Activated T-cell treated with anti-CD3 and anti-CD28 coated beads, Interleukin-2, amount 50 U/mL, for 24 hours (primary cell): ENCODE data around the gene LASP1.

Source experiments
- DNase-seq: peaks from one replicate; pipeline ENCODE4 v3.0.0-alpha.2; 2020
- H3K27ac Mint-ChIP-seq: 2 replicates; pipeline ENCODE4 v1.8.0; 2020; ENCODE audit warnings: mild to moderate bottlenecking, mixed read lengths
- H3K27me3 Mint-ChIP-seq: 2 replicates; pipeline ENCODE4 v1.8.0; 2020; ENCODE audit warnings: mixed read lengths
- H3K36me3 Mint-ChIP-seq: 2 replicates; pipeline ENCODE4 v1.8.0; 2020; ENCODE audit warnings: low read depth, mixed read lengths
- H3K4me1 Mint-ChIP-seq: 2 replicates; pipeline ENCODE4 v1.8.0; 2020; ENCODE audit warnings: low read depth, mixed read lengths
- H3K4me3 Mint-ChIP-seq: 2 replicates; pipeline ENCODE4 v1.8.0; 2020; ENCODE audit warnings: mild to moderate bottlenecking, moderate library complexity, mixed read lengths
- H3K9me3 Mint-ChIP-seq: 2 replicates; pipeline ENCODE4 v1.8.0; 2020; ENCODE audit warnings: mixed read lengths

LASP1 gene

DNA sequence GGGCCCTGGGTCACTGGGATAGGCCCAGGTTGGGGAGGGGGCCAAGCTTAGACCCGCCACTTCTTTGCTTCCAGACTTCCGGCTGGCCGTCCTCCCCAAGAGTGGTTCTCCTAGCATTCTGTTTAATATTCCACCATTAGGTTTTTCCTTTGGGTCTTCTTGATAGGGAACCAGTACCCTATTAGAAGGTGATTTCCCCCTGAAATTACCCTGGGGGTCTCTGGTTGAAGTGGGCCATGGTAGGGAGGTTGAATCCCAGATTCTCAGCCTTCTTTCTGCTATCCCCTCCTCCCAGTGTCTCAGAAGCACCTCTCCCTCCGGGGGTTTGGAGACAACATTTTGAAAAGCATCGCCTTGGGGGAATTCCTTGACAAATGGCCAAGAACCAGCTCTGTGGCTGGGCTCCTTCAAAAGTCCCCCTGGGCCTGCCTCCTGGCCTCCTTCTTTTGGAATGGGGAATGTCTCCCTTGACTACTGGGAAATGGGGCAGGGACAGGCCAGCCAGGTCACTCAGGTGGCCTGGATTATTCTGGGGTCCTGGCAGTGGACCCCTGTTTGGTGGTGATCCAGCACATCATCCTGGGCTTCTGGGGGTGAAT lies 5.7 kb downstream of the LASP1 start:
- peaks cover 67% of the 10 kb centered on the region for H3K36me3 Mint-ChIP-seq
- no peak for DNase-seq
- no peaks in the 10 kb centered on the region for H3K9me3 Mint-ChIP-seq
- H3K4me1 Mint-ChIP-seq = peaks cover 86% of the 10 kb centered on the region
- no peak overlapping the region for H3K4me3 Mint-ChIP-seq
- no peaks in the 10 kb centered on the region for H3K27me3 Mint-ChIP-seq
- H3K27ac Mint-ChIP-seq = peak overlapping the region; percentile 97

DNA sequence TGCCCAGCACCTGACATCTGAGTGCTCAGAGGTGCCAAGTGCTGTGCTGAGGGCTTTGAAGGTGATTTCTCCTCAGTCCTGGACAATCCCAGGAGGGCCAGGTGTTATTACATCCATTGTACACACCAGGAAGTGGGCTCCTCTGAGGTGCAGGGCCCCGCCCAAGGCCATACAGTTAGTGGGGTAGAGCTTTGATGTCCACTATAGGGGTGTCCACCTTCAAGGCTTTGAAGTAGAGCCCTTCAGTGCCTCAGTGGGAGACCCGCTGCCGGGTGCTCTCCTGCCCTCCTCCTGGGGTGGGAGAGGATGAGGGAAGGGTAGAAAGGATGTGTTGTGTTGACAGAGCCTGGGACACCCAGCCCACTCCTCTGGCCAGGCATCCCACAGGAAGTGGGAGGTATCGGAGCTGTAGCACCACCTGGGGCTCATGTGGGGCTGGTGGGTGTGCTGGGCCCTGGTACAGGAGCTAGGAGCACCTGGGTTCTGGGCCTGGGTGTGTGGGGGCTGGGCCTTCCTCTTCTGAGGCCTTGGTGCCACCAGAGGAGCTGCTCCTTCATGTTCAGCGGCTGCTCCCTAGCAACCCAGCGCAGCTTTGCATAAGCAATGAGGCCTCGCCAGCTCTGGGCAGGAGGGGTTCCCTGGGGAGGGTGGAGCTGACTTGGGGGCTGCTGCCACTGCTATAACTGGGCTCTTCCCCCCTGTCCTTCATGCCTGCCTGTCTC lies 7.4 kb downstream of the LASP1 start:
- Mint-ChIP-seq H3K4me1 (peaks cover 93% of the 10 kb centered on the region), H3K36me3 (peaks cover 69% of the 10 kb centered on the region), H3K9me3 (no peaks in the 10 kb centered on the region), H3K27ac (peak overlapping the region; percentile 86), H3K27me3 (no peaks in the 10 kb centered on the region), H3K4me3 (peak overlapping the region; percentile 15)
- DNase-seq = no peak

DNA sequence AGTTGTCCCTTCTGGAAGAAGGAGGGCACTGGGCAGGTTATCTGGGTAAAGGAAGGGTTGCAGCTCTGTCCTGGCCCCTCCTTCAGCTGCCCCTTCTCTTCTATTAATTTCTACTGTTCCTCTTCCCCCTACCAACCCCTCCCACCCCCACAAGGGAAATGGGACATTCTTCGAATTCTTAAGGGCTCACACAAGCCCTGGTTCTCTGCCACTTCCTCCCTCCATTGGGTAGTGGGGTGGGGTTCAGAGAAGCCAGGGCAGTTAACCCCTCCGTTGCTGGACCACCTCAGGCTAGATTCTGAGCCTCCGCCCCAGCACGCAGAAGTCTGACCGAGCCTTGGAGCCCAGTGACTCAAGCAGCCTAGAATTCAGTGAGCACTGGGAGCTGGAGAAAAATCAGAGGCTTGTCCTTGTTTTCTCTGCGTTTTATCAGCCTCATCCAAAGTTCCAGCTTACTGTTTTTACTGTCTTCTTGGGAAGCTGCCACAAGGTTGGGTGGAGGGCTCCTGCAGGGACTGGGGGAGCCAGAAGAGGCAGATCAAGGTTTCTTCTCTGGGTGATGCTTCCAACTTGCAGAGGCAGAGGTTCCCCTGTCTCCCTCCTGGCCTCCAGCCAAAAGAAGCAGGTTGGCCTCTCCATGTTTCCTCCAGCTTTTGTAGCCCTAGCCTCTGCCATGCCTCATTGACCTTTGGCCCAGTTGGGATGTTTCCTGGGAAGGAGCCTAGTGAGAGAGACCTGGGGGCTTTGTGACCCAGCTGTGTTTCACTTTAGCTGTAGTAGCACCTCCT lies 10.2 kb downstream of the LASP1 start:
- Mint-ChIP-seq H3K27me3 (no peaks in the 10 kb centered on the region), H3K36me3 (peaks cover 79% of the 10 kb centered on the region), H3K4me1 (peaks cover 89% of the 10 kb centered on the region), H3K4me3 (no peak overlapping the region), H3K27ac (peak overlapping the region; percentile 94), H3K9me3 (no peaks in the 10 kb centered on the region)
- no peak for DNase-seq

DNA sequence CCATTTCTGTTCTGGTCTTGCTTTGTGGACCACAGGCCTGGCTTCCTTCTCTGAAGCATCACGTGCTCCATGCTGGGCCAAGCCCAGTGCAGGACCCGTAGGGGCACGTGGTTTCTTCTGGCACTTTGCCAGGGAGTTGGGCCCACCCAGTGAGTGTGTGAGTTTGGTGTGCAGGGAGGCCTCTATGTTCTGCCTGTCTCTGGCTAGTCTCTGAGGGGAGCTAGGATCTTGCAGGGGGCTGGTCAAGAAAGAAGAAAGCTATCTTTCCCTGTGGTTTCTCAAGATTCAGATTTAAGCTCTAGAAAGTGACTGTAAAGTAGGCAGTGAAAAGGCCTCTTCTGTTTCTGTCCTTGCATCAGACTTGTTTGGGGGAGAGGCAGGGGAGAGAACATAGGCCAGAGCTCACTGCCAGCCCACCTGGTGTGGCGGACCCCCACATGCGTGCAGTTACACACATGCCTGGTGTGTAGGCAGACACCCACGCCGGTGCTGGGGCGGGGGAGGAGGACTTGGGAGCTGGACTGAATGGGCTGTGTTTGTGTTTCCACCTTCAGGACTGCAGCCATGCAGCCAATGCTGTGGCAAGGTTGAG lies 11.8 kb downstream of the LASP1 start:
- H3K27me3 Mint-ChIP-seq = no peaks in the 10 kb centered on the region
- peak; percentile 67 for DNase-seq
- H3K36me3 Mint-ChIP-seq = peaks cover 92% of the 10 kb centered on the region
- H3K9me3 Mint-ChIP-seq = no peaks in the 10 kb centered on the region
- peak overlapping the region; percentile 94 for H3K27ac Mint-ChIP-seq
- peaks cover 90% of the 10 kb centered on the region for H3K4me1 Mint-ChIP-seq
- peak overlapping the region; percentile 39 for H3K4me3 Mint-ChIP-seq

GRCh38 chr17:38882870-38883269 lies 13.0 kb downstream of the LASP1 start:
- H3K4me1 Mint-ChIP-seq = peaks cover 89% of the 10 kb centered on the region
- no peaks in the 10 kb centered on the region for H3K27me3 Mint-ChIP-seq
- DNase-seq = no peak
- H3K27ac Mint-ChIP-seq = peak overlapping the region; percentile 94
- peaks cover 94% of the 10 kb centered on the region for H3K36me3 Mint-ChIP-seq
- H3K4me3 Mint-ChIP-seq = peak overlapping the region; percentile 39
- H3K9me3 Mint-ChIP-seq = no peaks in the 10 kb centered on the region

GRCh38 chr17:38883592-38884526 lies 14.0 kb downstream of the LASP1 start:
- Mint-ChIP-seq H3K27me3 (no peaks in the 10 kb centered on the region), H3K36me3 (peaks cover 94% of the 10 kb centered on the region), H3K4me1 (peaks cover 89% of the 10 kb centered on the region), H3K9me3 (no peaks in the 10 kb centered on the region), H3K27ac (peak overlapping the region; percentile 94), H3K4me3 (peak overlapping the region; percentile 52)
- DNase-seq = no peak

- no peaks in the 10 kb centered on the region for H3K9me3 Mint-ChIP-seq
- peaks cover 92% of the 10 kb centered on the region for H3K36me3 Mint-ChIP-seq
- H3K27me3 Mint-ChIP-seq = no peaks in the 10 kb centered on the region
- peak overlapping the region; percentile 43 for H3K4me3 Mint-ChIP-seq
- H3K4me1 Mint-ChIP-seq = peaks cover 91% of the 10 kb centered on the region
- no peak for DNase-seq
- H3K27ac Mint-ChIP-seq = peak overlapping the region; percentile 83
These were observed 15.3 kb downstream of the LASP1 start for GRCh38 chr17:38885044-38885727.

DNA sequence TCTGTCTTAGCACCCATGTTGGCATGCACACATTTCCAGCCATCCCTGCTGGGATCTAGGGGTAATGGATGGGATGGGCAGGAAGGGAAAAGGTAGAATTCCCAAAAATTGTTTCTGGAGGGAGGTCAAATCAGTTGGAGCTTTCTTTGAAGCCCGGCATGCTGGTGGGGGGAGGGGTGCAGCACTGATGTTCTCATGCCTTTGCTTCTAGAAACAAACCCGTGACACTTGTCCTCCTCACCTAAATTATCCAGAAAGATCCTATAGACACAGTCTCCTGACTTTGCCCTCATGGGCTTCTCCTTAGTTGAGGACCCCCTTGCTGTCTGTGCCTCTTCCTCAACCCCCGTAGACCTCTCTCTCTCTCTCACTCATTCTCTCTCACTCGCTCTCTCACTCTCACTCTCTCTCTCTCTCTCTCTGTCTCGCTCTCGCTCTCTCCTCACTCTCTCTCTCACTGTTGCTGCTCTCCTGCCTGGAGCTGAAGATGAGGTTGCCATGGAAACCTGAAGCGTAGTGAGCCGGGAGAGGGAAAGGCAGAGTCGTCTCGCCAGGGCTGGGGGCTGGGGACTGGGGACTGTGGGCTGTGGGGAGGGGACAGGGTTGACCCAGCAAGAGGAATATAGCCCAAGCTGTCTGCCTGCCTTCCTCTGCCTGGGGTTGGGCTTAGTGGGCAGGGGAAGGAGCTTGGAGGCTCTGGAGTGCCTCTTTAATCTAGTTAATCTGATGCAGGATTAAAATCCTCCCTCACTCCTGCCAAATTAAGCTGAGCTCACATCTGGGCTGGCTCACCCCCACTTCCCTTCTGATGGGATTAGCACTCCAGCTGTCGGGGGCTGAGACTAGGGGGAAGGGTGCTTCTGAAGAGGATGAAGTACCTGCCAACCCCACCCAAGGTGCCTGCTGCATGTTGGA lies 16.1 kb downstream of the LASP1 start:
- H3K9me3 Mint-ChIP-seq = no peaks in the 10 kb centered on the region
- H3K4me1 Mint-ChIP-seq = peaks cover 93% of the 10 kb centered on the region
- H3K4me3 Mint-ChIP-seq = peak overlapping the region; percentile 43
- H3K27me3 Mint-ChIP-seq = no peaks in the 10 kb centered on the region
- DNase-seq = no peak
- H3K27ac Mint-ChIP-seq = peak overlapping the region; percentile 83
- peaks cover 92% of the 10 kb centered on the region for H3K36me3 Mint-ChIP-seq

DNA sequence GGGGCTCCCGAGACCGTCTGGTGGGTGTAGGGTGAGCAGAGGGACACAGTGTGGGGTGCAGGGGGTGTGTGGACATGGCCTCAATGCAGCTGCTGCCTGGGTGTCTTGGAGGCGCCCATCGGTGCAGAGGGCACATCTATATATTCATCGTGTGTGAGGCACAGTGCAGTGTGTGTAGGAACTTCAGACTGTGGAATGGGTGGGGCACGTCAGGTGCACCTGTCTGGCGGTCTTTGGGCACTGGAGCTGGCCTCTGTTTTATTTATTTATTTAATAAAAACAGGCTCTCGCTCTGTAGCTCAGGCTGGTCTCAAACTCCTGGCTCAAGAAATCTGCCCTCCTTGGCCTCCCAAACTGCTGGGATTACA lies 16.8 kb downstream of the LASP1 start:
- Mint-ChIP-seq H3K4me1 (peaks cover 93% of the 10 kb centered on the region), H3K27me3 (no peaks in the 10 kb centered on the region), H3K9me3 (no peaks in the 10 kb centered on the region), H3K36me3 (peaks cover 92% of the 10 kb centered on the region), H3K27ac (peak overlapping the region; percentile 83), H3K4me3 (no peak overlapping the region)
- no peak for DNase-seq

DNA sequence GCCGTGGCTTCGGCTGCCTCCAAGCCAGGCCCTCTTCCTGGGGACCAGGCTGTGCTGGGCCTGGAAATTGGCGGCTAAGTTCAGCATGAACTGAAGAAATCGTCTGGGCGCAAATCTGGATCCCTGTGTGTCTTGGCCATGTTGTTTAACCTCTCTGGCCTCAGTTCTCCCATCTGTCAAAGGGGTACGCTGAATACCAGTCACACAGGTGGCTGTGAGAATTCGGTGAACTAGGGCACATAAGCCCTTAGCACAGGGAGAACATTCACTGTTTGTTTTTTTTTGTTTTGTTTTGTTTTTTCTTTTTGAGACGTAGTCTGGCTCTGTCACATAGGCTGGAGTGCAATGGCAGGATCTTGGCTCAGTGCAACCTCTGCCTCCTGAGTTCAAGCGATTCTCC lies 19.0 kb downstream of the LASP1 start:
- no peaks in the 10 kb centered on the region for H3K9me3 Mint-ChIP-seq
- H3K27ac Mint-ChIP-seq = peak overlapping the region; percentile 80
- peaks cover 89% of the 10 kb centered on the region for H3K36me3 Mint-ChIP-seq
- DNase-seq = no peak
- H3K4me3 Mint-ChIP-seq = no peak overlapping the region
- H3K4me1 Mint-ChIP-seq = peaks cover 93% of the 10 kb centered on the region
- no peaks in the 10 kb centered on the region for H3K27me3 Mint-ChIP-seq

DNA sequence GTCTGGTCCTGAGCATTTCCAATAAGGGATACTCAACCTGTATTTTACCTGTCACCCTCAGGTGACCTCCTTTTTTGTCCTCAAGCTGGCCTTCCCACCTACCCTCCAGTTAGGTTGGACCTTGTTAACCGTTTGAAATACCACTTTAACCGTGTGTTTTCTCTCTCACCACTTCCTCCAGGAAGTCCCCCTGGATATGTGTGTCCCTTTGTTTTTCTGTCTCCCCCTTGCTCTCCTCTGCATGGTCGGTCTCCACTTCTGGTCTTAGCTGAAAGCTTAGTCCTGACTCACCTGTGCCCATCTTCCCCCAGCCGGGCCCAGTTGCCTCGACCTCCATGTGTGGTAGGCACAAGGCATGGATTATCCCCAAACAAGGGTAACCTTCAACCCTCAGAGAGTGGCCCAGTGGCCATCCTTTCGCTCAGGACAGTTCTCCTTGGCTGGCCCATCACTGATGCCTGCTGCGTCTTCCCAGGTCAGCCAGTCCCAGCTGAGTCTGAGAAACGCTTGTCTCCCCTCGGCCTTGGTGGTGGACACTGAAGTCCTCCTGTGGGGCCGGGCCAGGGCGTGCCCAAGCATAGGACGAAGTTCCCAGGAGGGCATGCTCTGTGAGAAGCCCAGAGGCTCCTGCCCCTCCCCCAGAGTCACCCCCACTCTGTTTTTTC lies 20.0 kb downstream of the LASP1 start:
- Mint-ChIP-seq H3K4me3 (no peak overlapping the region), H3K4me1 (peaks cover 92% of the 10 kb centered on the region), H3K36me3 (peaks cover 93% of the 10 kb centered on the region), H3K9me3 (no peaks in the 10 kb centered on the region), H3K27ac (peak overlapping the region; percentile 85), H3K27me3 (no peaks in the 10 kb centered on the region)
- no peak for DNase-seq

DNA sequence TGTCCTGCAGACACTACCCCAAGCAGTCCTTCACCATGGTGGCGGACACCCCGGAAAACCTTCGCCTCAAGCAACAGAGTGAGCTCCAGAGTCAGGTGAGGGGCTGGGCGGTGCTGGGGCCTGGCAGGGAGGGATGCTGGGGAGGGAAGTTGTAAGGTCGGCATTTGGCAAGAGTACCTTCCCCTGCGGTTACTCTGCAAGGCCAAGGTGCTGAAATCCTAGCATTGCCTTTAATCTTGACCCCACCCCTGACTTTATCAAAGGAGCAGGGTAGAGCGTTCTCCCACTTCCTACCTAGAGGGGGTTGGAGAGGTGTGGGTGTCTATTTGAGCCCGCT lies 20.5 kb downstream of the LASP1 start:
- Mint-ChIP-seq H3K9me3 (no peaks in the 10 kb centered on the region), H3K27me3 (no peaks in the 10 kb centered on the region), H3K4me1 (peaks cover 88% of the 10 kb centered on the region), H3K4me3 (no peak overlapping the region), H3K36me3 (peaks cover 89% of the 10 kb centered on the region), H3K27ac (peak overlapping the region; percentile 85)
- DNase-seq = no peak
